ENCODE results near the gene VAV2. TPM values are rescaled to one million over a fixed set of nuclear protein-coding genes. Genes with fewer than 3 reads are reported as not detected.

Gene VAV2
- total and polyA plus RNA-seq, 11 donors, result 3.3 to 9.9 (median 5.3) TPM

GRCh38 chr9:133715866-133716563 lies 276.1 kb downstream of the VAV2 start:
- ATAC-seq (peak in 3 of 4 donors; percentile 2 to 44 (median 7)), DNase-seq (peak in 4 of 5 donors; percentile 29 to 61 (median 48))
- no peak for TF ChIP-seq POLR2A (IDR thresholded peaks at IDR 0.05)
- TF ChIP-seq CTCF (IDR thresholded peaks at IDR 0.05), result peak; percentile 22 to 59 (median 46)
- H3K4me3 ChIP-seq, result no peak overlapping the region
- intact Hi-C loops (cut with DNase I), result loop anchor here in 2 of 10 donors (1.0 to 10.0 kb wide), 3 partner anchors 33 to 111 kb away; partner anchors contain the start of gene FAM163B (in 1 of the 2)
- no peaks in the 10 kb centered on the region for H3K36me3 ChIP-seq
- peak overlapping the region in 8 of 12 donors; percentile 13 to 76 (median 54) for H3K27ac ChIP-seq
- WGBS, 4 donors, result 58 to 70% (median 61%) methylated on average over 16 to 21 of the region's 21 CpGs
- no peaks in the 10 kb centered on the region for H3K9me3 ChIP-seq
- peaks cover 0 to 19% (median 0%) of the 10 kb centered on the region in 9 donors for H3K27me3 ChIP-seq
- peaks cover 0 to 31% (median 10%) of the 10 kb centered on the region in 12 donors for H3K4me1 ChIP-seq

- peak; percentile 9 to 57 (median 36) for ATAC-seq
- intact Hi-C loops (cut with DNase I), result loop anchor here in 2 of 10 donors (1.0 to 10.0 kb wide), 3 partner anchors 32 to 111 kb away; partner anchors contain the start of gene FAM163B (in 1 of the 2)
These were observed 276.7 kb downstream of the VAV2 start for GRCh38 chr9:133715295-133715865.

GRCh38 chr9:133714606-133715294 lies 277.4 kb downstream of the VAV2 start:
- DNase-seq (peak; percentile 49 to 88 (median 82)), ATAC-seq (peak in 3 of 4 donors; percentile 43 to 62 (median 53))
- Histone ChIP-seq H3K9me3 (no peaks in the 10 kb centered on the region), H3K36me3 (no peaks in the 10 kb centered on the region), H3K4me3 (no peak overlapping the region), H3K27ac (peak overlapping the region in 9 of 12 donors; percentile 13 to 76 (median 52)), H3K27me3 (peaks cover 0 to 17% (median 0%) of the 10 kb centered on the region in 9 donors), H3K4me1 (peaks cover 0 to 31% (median 10%) of the 10 kb centered on the region in 12 donors)
- intact Hi-C loops (cut with DNase I), result loop anchor here in 2 of 10 donors (1.0 to 10.0 kb wide), 3 partner anchors 31 to 110 kb away; partner anchors contain the start of gene FAM163B (in 1 of the 2)
- 63 to 70% (median 65%) methylated on average over 15 of the region's 15 CpGs for WGBS, 4 donors
- TF ChIP-seq POLR2A (IDR thresholded peaks at IDR 0.05), result no peak
- TF ChIP-seq CTCF (IDR thresholded peaks at IDR 0.05), result no peak

More at GRCh38 chr9:133715295-133715865, 276.7 kb downstream of the VAV2 start:
- Histone ChIP-seq H3K27ac (peak overlapping the region in 9 of 12 donors; percentile 13 to 76 (median 52)), H3K27me3 (peaks cover 0 to 17% (median 0%) of the 10 kb centered on the region in 9 donors), H3K36me3 (no peaks in the 10 kb centered on the region), H3K4me1 (peaks cover 0 to 31% (median 10%) of the 10 kb centered on the region in 12 donors), H3K9me3 (no peaks in the 10 kb centered on the region), H3K4me3 (no peak overlapping the region)
- WGBS, 4 donors, result 53 to 57% (median 54%) methylated on average over 17 to 23 of the region's 23 CpGs
- TF ChIP-seq CTCF (IDR thresholded peaks at IDR 0.05), result no peak
- no peak for TF ChIP-seq POLR2A (IDR thresholded peaks at IDR 0.05)
- peak; percentile 48 to 83 (median 77) for DNase-seq

Measured in heart left ventricle (tissue), 16 donors.